Measurements from ENCODE around the gene STRIP2.

STRIP2 gene

GRCh38 chr7:129502708-129503685 is 68.8 kb downstream of the STRIP2 start:
- peak overlapping the region; percentile 58 for H3K4me3 ChIP-seq (ENCODE audit: low read length)
- DNase-seq (ENCODE audit: low read depth), result no peak
- 0 out of 2 replicates have a peak, but pooled peaks have one; percentile 12 for TF ChIP-seq CTCF (conservative IDR thresholded peaks at IDR 0.05; ENCODE audit: low read length)

- no peak overlapping the region for H3K4me3 ChIP-seq (ENCODE audit: low read length)
- DNase-seq (ENCODE audit: low read depth), result no peak
- TF ChIP-seq CTCF (conservative IDR thresholded peaks at IDR 0.05; ENCODE audit: low read length), result no peak
These were observed 69.5 kb downstream of the STRIP2 start for GRCh38 chr7:129503725-129504124.

GRCh38 chr7:129512192-129512591 is 78.0 kb downstream of the STRIP2 start:
- no peak overlapping the region for H3K4me3 ChIP-seq (ENCODE audit: low read length)
- TF ChIP-seq CTCF (conservative IDR thresholded peaks at IDR 0.05; ENCODE audit: low read length), result no peak
- no peak for DNase-seq (ENCODE audit: low read depth)

GRCh38 chr7:129513546-129513945 is 79.3 kb downstream of the STRIP2 start:
- no peak for TF ChIP-seq CTCF (conservative IDR thresholded peaks at IDR 0.05; ENCODE audit: low read length)
- DNase-seq (ENCODE audit: low read depth), result no peak
- no peak overlapping the region for H3K4me3 ChIP-seq (ENCODE audit: low read length)

GRCh38 chr7:129514683-129515082 is 80.5 kb downstream of the STRIP2 start:
- no peak for TF ChIP-seq CTCF (conservative IDR thresholded peaks at IDR 0.05; ENCODE audit: low read length)
- no peak overlapping the region for H3K4me3 ChIP-seq (ENCODE audit: low read length)
- DNase-seq (ENCODE audit: low read depth), result peak; percentile 25

- no peak for TF ChIP-seq CTCF (conservative IDR thresholded peaks at IDR 0.05; ENCODE audit: low read length)
These were observed 81.1 kb downstream of the STRIP2 start for GRCh38 chr7:129515381-129515780.

GRCh38 chr7:129517931-129518330 is 83.7 kb downstream of the STRIP2 start:
- no peak for TF ChIP-seq CTCF (conservative IDR thresholded peaks at IDR 0.05; ENCODE audit: low read length)
- H3K4me3 ChIP-seq (ENCODE audit: low read length), result no peak overlapping the region
- no peak for DNase-seq (ENCODE audit: low read depth)

More at GRCh38 chr7:129515381-129515780, 81.1 kb downstream of the STRIP2 start:
- H3K4me3 ChIP-seq (ENCODE audit: low read length), result no peak overlapping the region
- no peak for DNase-seq (ENCODE audit: low read depth)

Measured in AG10803 (cell line).